Activated B cell treated with CpG ODN at 0.5 μM for 24 hours (primary cell): ENCODE results near the gene CHST5. TPM values are rescaled to one million over a fixed set of nuclear protein-coding genes. Genes with fewer than 3 reads are reported as not detected.
"Not testable (repeated sequence)": the region's sequence is repeated elsewhere in the genome, so short reads cannot be mapped to it uniquely, and the experiment has no call there.

Source experiments
- ATAC-seq: fragments of 200-7000 bp; cut with Tn5 transposase; one replicate; pipeline ENCODE4 v1.10.0; 2021; ENCODE audit warnings: low read depth, mild to moderate bottlenecking, moderate library complexity
- CTCF ChIA-PET: fragments of 350-600 bp; sonication (Branson Sonifier 250); formaldehyde crosslinking; loops from one replicate; lab custom pipeline; 2021; ENCODE audit warnings: antibody characterized with exemption; lab: Charles Lee
- POLR2A ChIA-PET: fragments of 350-600 bp; sonication (Branson Sonifier 250); formaldehyde crosslinking; loops from one replicate; lab custom pipeline; 2021; ENCODE audit warnings: antibody characterized with exemption; lab: Charles Lee
- DNase-seq: peaks from one replicate; pipeline ENCODE4 v3.0.0; 2022
- H3K27ac Mint-ChIP-seq: one replicate; pipeline ENCODE4 v1.8.0; 2020; ENCODE audit warnings: mixed read lengths
- H3K27me3 Mint-ChIP-seq: one replicate; pipeline ENCODE4 v1.8.0; 2021; ENCODE audit warnings: mixed read lengths
- H3K36me3 Mint-ChIP-seq: one replicate; pipeline ENCODE4 v1.8.0; 2021; ENCODE audit warnings: low read depth, mixed read lengths
- H3K4me1 Mint-ChIP-seq: one replicate; pipeline ENCODE4 v1.8.0; 2021; ENCODE audit warnings: mixed read lengths
- H3K4me3 Mint-ChIP-seq: one replicate; pipeline ENCODE4 v1.8.0; 2020; ENCODE audit warnings: mild to moderate bottlenecking, mixed read lengths
- H3K9me3 Mint-ChIP-seq: one replicate; pipeline ENCODE4 v1.8.0; 2020; ENCODE audit warnings: mixed read lengths
- CTCF ChIP-seq: fragments of 200-600 bp; IDR thresholded peaks from one replicate; pipeline ENCODE4 v1.8.0; 2022; ENCODE audit warnings: antibody characterized with exemption, mild to moderate bottlenecking
- intact Hi-C: fragments of 100-400 bp; cut with micrococcal nuclease; formaldehyde crosslinking; loops from one replicate; pipeline ENCODE4 v1.15.1; 2024
- total RNA-seq: library from RNA; stranded (reverse); gene quantifications from 2 replicates; pipeline ENCODE4 v1.2.3, GENCODE V29; 2022

Gene CHST5
- total RNA-seq, 1 donor from 2014 or later, result 0.11 TPM

DNA sequence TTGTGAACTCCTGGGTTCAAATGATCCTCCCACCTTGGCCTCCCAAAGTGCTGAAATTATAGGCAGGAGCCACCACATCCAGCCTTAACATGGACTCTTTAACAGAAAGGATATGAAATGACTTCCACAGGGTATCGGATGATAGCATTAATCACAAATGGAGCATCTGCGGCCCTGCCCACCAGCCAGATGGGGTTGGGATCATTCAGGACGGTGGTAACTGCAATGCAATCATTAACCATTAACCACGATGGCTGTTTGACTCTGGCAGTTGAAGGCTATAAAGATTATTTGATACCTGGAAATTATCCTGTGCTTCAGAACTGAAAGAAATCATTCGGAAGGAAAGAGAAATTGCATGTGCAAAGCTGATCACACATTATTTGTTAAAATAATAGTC lies 5.3 kb upstream of the CHST5 start:
- ChIA-PET CTCF (no interaction called here), POLR2A (no interaction called here)
- no peak for TF ChIP-seq CTCF
- no peaks in the 10 kb centered on the region for H3K4me1 Mint-ChIP-seq
- no peaks in the 10 kb centered on the region for H3K36me3 Mint-ChIP-seq
- ATAC-seq (no peak), DNase-seq (no peak)
- no peak overlapping the region for H3K27ac Mint-ChIP-seq
- intact Hi-C loops, result no loop called here
- no peaks in the 10 kb centered on the region for H3K9me3 Mint-ChIP-seq
- no peaks in the 10 kb centered on the region for H3K27me3 Mint-ChIP-seq
- H3K4me3 Mint-ChIP-seq, result no peak overlapping the region

DNA sequence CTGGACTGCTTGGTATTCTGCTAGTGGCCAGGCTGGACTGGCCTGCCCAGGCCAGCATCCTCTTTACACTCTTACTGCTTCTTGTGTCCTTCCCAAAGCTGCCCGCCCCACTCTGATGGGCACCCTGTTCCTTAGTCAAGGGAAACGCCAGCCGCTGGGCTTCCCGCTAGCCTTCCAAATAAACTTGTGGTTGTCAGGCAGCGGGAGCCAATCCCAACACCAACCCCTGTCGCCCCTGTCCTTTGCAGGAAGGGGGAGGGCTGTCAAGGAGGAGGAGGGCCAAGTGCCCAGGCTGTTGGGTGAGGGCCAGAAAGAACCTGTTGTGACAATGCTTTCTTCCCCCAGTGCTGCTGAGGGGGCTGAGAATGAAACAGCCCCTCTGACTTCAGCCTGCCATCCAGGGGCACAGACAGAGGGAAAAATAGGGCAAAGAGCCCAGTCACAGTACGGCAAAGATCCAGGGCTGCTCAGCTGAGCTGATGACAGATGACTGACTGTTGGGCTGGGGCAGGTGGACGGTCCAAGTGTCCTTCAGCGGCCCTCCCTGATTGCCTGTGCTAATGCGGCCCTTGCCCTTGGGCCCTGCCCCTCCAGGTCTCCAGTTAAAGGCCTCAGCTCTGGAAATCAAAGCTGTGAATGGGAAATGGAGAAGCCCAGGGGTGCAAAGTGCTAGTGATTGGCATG lies 3.1 kb upstream of the CHST5 start:
- ATAC-seq, H3K9me3 Mint-ChIP-seq, CTCF ChIA-PET, POLR2A ChIA-PET, DNase-seq, intact Hi-C loops, H3K4me1 Mint-ChIP-seq, H3K4me3 Mint-ChIP-seq, H3K27ac Mint-ChIP-seq, H3K36me3 Mint-ChIP-seq, H3K27me3 Mint-ChIP-seq: not testable (repeated sequence)

DNA sequence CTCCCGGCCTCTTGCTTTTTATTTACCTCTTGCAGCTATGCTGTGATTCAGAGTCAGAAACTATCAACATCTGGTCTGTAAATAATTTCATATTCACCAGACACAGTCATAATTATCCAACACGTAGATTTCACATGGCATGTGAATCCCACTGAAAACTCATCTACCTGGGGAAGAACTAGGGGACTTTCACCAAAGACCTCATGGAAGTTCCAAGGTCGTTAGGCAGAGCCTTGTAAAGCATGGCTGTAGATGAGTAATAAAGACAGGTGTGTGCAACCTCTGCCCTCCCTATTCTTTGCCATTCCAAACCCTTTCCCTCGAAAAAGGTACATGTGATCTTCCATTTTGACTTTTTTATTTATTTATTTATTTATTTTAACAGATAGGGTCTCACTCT lies 1.9 kb upstream of the CHST5 start:
- Mint-ChIP-seq H3K4me1 (no peaks in the 10 kb centered on the region), H3K27me3 (peaks cover 3% of the 10 kb centered on the region), H3K9me3 (no peaks in the 10 kb centered on the region), H3K27ac (no peak overlapping the region), H3K4me3 (no peak overlapping the region), H3K36me3 (no peaks in the 10 kb centered on the region)
- POLR2A ChIA-PET, result no interaction called here
- ATAC-seq, result no peak
- DNase-seq, result no peak
- TF ChIP-seq CTCF, result no peak
- intact Hi-C loops, result no loop called here
- CTCF ChIA-PET, result no interaction called here

DNA sequence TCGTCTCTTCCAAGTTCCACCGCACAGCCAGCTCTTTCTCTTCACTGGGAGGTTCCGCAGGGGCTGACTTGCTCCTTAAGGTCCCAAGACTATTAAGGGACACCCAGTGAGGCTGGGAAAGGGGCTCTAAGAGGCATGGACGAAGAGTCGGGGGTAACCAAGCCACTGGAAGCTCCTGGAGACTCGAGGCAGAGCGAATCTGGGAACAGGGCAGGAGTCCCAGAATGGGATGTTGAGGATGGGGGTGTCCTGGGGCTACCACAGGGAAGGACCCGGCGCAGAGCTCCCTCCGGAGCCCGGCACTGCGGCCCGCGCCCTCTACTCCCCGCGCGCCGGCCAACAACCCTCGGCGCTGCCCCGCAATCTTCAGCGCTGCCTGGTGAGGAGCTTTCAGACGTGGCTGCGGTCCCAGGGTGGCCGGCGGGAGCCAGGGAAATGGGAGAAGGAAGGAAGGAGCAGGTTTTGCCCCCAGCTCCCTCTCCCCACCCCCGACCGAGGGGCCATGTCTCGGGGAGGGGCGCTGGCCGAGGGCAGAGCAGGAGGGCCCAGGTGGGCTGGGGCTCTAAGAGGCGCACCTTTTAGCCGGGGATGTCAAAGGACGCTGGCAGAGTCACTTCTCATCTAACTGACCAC lies 581 bp downstream of the CHST5 start:
- peaks cover 5% of the 10 kb centered on the region for H3K27me3 Mint-ChIP-seq
- no peak for TF ChIP-seq CTCF
- ATAC-seq (no peak), DNase-seq (no peak)
- CTCF ChIA-PET, result no interaction called here
- H3K27ac Mint-ChIP-seq, result no peak overlapping the region
- no peaks in the 10 kb centered on the region for H3K36me3 Mint-ChIP-seq
- H3K4me1 Mint-ChIP-seq, result no peaks in the 10 kb centered on the region
- H3K9me3 Mint-ChIP-seq, result no peaks in the 10 kb centered on the region
- intact Hi-C loops, result no loop called here
- POLR2A ChIA-PET, result no interaction called here
- H3K4me3 Mint-ChIP-seq, result no peak overlapping the region

DNA sequence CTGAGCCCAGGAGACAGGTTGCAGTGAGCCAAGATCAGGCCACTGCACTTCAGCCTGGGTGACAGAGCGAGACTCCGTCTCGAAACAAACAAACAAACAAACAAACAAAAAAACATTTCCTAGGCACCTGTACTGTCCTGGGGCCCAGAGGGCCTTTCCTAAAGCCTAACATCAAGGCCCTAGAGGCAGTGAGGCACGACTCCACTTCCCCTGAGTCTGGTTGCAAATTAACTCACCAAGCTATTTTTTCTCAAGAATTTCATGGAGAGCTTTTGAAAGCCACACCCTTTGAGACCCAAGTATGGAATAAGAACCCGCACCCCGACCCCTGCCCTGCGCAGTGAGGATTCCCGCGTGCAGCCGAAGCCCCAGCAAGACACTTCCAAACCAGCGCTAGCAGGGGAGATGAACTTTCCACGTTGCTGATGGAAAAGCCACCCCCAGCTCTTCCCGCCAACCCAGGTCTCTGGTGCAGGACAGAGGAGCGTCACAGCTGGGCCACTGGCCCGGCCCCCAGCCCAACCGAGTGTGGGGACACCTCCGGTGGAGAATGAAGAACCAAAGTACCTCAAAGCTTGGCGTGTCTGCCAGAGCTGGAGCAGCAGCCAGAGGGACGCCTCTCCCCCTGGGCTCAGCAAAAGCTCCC lies 1.2 kb downstream of the CHST5 start:
- H3K36me3 Mint-ChIP-seq, result no peaks in the 10 kb centered on the region
- H3K9me3 Mint-ChIP-seq, result no peaks in the 10 kb centered on the region
- H3K27me3 Mint-ChIP-seq, result peaks cover 5% of the 10 kb centered on the region
- intact Hi-C loops, result no loop called here
- H3K4me1 Mint-ChIP-seq, result no peaks in the 10 kb centered on the region
- POLR2A ChIA-PET, result no interaction called here
- no peak for TF ChIP-seq CTCF
- DNase-seq (no peak), ATAC-seq (no peak)
- H3K4me3 Mint-ChIP-seq, result no peak overlapping the region
- no peak overlapping the region for H3K27ac Mint-ChIP-seq
- CTCF ChIA-PET, result no interaction called here
